Measurements from ENCODE around the gene PVR. TPM values are rescaled to one million over a fixed set of nuclear protein-coding genes. Genes with fewer than 3 reads are reported as not detected.
"Not testable (repeated sequence)": the region's sequence is repeated elsewhere in the genome, so short reads cannot be mapped to it uniquely, and the experiment has no call there.

Gene PVR
- total RNA-seq, 1 donor, result 156 TPM

DNA sequence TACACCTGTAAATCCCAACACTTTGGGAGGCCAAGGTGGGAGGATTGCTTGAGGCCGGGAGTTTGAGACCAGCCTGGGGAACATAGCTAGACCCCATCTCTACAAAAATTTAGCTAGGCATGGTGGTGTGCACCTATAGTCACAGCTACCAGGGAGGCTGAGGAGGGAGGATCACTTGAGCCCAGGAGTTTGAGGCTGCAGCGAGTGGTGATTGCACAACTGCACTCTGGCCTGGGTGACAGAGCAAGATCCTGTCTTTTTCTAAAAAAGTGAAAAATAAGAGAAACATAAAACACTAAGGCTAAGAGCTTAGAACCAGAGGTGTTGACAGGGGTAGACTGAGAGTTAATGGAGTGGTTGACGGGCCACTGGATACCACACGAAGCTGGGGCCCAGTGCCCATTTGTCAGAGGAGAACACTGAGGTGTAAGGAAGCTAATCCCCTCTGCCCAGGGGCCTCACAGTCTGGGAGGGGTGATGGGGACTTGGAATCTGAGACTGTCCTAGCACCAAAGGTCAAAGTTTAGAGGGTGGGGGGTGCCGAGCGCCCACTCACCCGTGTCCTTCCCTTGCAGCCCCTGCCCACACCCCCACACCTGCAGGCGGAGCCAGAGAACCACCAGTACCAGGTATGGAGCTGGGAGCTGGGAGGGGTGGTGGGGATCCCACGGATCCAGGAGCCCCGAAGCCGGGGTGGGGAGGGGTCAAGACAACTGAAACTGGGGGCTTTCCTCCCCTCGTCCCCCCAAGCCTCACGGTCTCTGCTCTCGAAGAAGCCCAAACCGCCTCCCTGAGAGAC, 38.5 kb downstream of the PVR start:
- TF ChIP-seq, protein P1, sequence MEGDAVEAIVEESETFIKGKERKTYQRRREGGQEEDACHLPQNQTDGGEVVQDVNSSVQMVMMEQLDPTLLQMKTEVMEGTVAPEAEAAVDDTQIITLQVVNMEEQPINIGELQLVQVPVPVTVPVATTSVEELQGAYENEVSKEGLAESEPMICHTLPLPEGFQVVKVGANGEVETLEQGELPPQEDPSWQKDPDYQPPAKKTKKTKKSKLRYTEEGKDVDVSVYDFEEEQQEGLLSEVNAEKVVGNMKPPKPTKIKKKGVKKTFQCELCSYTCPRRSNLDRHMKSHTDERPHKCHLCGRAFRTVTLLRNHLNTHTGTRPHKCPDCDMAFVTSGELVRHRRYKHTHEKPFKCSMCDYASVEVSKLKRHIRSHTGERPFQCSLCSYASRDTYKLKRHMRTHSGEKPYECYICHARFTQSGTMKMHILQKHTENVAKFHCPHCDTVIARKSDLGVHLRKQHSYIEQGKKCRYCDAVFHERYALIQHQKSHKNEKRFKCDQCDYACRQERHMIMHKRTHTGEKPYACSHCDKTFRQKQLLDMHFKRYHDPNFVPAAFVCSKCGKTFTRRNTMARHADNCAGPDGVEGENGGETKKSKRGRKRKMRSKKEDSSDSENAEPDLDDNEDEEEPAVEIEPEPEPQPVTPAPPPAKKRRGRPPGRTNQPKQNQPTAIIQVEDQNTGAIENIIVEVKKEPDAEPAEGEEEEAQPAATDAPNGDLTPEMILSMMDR (IDR thresholded peaks at IDR 0.05; ENCODE audit: insufficient read depth, low read depth, low read length), result no peak
- no peak overlapping the region for H3K4me3 ChIP-seq (ENCODE audit: low read depth, low read length)
- DNase-seq (ENCODE audit: low read depth), result no peak

DNA sequence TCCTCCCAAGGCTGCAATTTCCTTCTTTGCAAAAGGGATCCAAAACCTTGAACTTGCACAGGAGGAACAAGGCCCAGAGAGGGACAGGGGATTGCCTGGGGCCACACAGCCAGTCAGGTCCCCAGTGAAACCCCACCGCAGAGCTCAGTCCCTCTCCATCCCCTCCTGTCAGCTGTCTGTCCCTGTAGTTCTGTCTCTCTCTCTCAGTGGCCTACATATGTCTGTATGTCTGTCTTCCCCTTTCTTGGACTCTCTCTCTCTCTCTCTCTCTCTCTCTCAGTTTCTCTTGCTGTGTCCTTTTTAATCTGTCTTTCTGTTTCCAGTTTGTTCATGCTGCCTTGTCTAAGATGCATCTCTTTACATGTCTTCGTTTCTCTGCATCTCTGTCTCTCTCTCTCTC, 39.1 kb downstream of the PVR start:
- TF ChIP-seq, protein P1 (IDR thresholded peaks at IDR 0.05; ENCODE audit: insufficient read depth, low read depth, low read length), result no peak
- H3K4me3 ChIP-seq (ENCODE audit: low read depth, low read length), result no peak overlapping the region
- no peak for DNase-seq (ENCODE audit: low read depth)

DNA sequence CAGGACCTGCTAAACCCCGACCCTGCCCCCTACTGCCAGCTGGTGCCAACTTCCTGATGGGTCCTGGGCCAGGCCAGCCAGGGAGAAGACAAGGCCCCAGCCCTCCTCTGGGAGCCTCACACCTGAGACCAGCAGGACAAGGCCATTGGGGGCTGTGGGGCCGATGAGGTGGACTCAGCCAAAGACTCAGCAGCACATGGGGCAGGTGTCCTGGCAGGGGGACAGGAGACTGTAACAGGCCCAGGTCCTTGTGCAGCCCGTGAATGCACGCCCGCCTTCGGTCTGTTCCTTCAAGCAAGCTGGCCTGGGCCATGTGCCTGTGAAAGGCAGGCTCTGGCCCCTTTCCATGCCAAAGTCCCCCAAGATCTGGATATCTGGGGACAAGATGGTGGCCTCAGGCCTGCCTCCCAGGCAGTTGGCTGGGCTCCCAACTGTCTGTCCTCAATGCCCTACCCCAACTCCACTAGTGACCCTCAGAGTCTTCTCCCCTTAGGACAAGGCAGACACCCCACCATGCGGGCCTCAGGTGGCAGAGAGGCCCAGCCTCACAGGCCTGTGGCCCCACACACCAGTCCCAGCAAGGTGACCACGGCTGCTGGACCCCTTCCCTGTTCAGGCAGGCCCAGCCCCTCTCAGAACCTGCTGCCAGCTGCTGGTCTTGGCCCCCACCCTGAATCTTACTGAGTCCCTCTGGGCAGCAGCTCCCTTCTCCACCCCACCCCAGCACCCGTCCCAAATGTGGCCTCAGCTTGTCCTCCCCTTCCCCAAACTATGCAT, 39.9 kb downstream of the PVR start:
- no peak for DNase-seq (ENCODE audit: low read depth)
- TF ChIP-seq, protein P1 (IDR thresholded peaks at IDR 0.05; ENCODE audit: insufficient read depth, low read depth, low read length), result no peak

DNA sequence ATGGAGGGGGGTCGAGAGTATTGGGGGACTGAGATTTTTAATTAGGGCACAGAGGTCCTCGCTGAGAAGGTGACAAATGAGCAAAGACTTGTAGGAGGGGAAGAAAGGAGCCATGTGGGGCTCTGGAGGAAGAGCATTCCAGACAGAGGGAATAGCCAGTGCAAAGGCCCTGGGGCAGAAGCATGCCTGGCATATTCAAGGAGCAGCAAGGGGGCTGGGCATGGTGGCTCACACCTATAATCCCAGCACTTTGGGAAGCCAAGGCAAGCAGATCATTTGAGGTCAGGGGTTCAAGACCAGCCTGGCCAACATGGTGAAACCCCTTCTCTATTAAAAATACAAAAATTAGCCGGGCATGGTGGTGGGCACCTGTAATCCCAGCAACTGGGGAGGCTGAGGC, 40.7 kb downstream of the PVR start:
- DNase-seq (ENCODE audit: low read depth); H3K4me3 ChIP-seq (ENCODE audit: low read depth, low read length): not testable (repeated sequence)

More for the DNA sequence above, 39.9 kb downstream of the PVR start:
- H3K4me3 ChIP-seq (ENCODE audit: low read depth, low read length), result no peak overlapping the region

DNA sequence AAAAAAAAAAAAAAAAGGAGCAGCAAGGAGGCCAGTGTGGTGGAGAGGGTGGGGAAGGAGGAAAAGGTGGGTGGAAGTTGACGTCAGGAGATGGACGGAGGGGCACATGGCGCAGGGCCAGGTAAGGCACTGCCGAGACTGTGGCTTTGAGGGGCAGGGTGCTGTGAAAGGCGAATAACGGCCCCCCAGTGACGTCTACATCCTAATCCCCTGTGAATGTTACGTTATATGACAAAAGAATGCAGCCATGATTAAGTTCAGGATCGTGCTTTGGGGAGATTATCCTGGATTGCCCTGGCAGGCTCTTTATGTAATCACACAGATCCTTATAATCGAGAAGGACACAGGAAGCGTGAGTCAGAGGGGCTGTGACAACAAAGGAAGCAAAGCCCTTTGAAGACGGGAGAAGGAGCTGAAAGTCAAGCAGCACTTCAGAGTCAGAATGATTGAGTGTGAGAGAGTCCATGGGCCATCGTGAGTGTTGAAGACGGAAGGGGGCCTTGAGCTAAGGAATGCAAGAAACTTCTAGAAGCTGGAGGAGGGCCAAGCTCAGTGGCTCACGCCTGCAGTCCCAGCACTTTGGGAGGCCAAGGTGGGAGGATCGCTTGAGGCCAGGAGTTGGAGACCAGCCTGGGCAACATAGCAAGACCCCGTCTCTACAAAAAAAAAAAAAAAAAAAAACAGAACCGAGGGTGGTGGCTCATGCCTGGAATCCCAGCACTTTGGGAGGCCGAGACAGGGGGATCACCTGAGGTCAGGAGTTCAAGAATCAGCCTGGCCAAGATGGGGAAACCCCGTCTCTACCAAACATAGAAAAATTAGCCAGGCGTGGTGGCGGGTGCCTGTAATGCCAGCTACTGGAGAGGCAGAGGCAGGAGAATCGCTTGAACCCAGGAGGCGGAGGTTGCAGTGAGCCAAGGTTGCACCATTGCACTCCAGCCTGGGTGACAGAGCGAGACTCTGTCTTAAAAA, 41.5 kb downstream of the PVR start:
- TF ChIP-seq, protein P1 (IDR thresholded peaks at IDR 0.05; ENCODE audit: insufficient read depth, low read depth, low read length), result no peak
- peak; percentile 98 for DNase-seq (ENCODE audit: low read depth)
- no peak overlapping the region for H3K4me3 ChIP-seq (ENCODE audit: low read depth, low read length)

DNA sequence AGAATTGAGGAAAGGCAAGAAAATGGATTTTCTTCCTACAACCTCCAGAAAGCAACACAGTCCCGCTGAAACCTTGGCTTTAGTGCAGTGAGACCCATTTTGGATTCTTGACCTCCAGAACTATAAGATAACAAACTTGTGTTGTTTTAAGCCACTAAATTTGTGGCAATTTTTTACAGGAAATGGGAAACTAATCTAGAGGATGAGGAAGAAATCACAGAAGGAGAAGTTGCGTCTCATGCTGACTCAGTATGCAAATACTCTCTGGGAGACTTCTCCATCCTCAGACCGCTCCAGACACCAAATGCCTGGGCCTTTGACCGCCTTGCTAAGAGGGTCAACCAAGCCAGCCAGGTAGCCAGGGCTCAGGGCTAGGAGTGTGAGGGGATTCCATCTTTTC, 42.2 kb downstream of the PVR start:
- no peak overlapping the region for H3K4me3 ChIP-seq (ENCODE audit: low read depth, low read length)
- peak; percentile 56 for DNase-seq (ENCODE audit: low read depth)
- TF ChIP-seq, protein P1 (IDR thresholded peaks at IDR 0.05; ENCODE audit: insufficient read depth, low read depth, low read length), result no peak

All from fibroblast of villous mesenchyme (primary cell).